ENCODE data around the gene FLYWCH2. TPM values are rescaled to one million over a fixed set of nuclear protein-coding genes. Genes with fewer than 3 reads are reported as not detected.

The FLYWCH2 gene
- 66.3 and 88.4 TPM in 2 replicates for total RNA-seq (2014; rRNA removed; shearing (Covaris generic))

GRCh38 chr16:2882650-2883457 lies at the start of gene FLYWCH2:
Gene FLYWCH2 (plus strand): TSS chr16:2883215. CDS start chr16:2896450, 13,235 bp downstream.
- DNase-seq (ENCODE audit: low spot score) = peak; percentile 100

- no peak for DNase-seq (ENCODE audit: low spot score)
Observed at GRCh38 chr16:2833776-2834175, 49.2 kb upstream of the FLYWCH2 start.

GRCh38 chr16:2834968-2835367 lies 48.0 kb upstream of the FLYWCH2 start:
- no peak for DNase-seq (ENCODE audit: low spot score)

- peak; percentile 100 for DNase-seq (ENCODE audit: low spot score)
Observed at GRCh38 chr16:2835638-2836493, 47.1 kb upstream of the FLYWCH2 start.

- DNase-seq (ENCODE audit: low spot score) = peak; percentile 14
Observed at GRCh38 chr16:2836646-2837508, 46.1 kb upstream of the FLYWCH2 start.

- DNase-seq (ENCODE audit: low spot score) = peak; percentile 77
Observed at GRCh38 chr16:2838928-2839327, 44.1 kb upstream of the FLYWCH2 start.

GRCh38 chr16:2839650-2840450 lies 43.2 kb upstream of the FLYWCH2 start:
- DNase-seq (ENCODE audit: low spot score) = no peak

GRCh38 chr16:2840914-2841313 lies 42.1 kb upstream of the FLYWCH2 start:
- no peak for DNase-seq (ENCODE audit: low spot score)

- no peak for DNase-seq (ENCODE audit: low spot score)
Observed at GRCh38 chr16:2841606-2842339, 41.2 kb upstream of the FLYWCH2 start.

GRCh38 chr16:2842340-2843000 lies 40.5 kb upstream of the FLYWCH2 start:
- DNase-seq (ENCODE audit: low spot score) = no peak

GRCh38 chr16:2843526-2843925 lies 39.5 kb upstream of the FLYWCH2 start:
- DNase-seq (ENCODE audit: low spot score) = no peak

GRCh38 chr16:2845116-2845515 lies 37.9 kb upstream of the FLYWCH2 start:
- no peak for DNase-seq (ENCODE audit: low spot score)

GRCh38 chr16:2846511-2847310 lies 36.3 kb upstream of the FLYWCH2 start:
- peak; percentile 98 for DNase-seq (ENCODE audit: low spot score)

- no peak for DNase-seq (ENCODE audit: low spot score)
Observed at GRCh38 chr16:2848933-2849725, 33.9 kb upstream of the FLYWCH2 start.

GRCh38 chr16:2852003-2852730 lies 30.8 kb upstream of the FLYWCH2 start:
- DNase-seq (ENCODE audit: low spot score) = no peak

- DNase-seq (ENCODE audit: low spot score) = no peak
Observed at GRCh38 chr16:2852731-2853507, 30.1 kb upstream of the FLYWCH2 start.

Data from A172 (cell line).